Renal cortex interstitium (tissue), 11 donors: ENCODE measurements around the gene MANSC1. TPM values are rescaled to one million over a fixed set of nuclear protein-coding genes. Genes with fewer than 3 reads are reported as not detected.
A peak's percentile ranks its signal among the peaks of the same experiment; 100 is the strongest.
"Not testable (repeated sequence)": the region's sequence is repeated elsewhere in the genome, so short reads cannot be mapped to it uniquely, and the experiment has no call there.

Source experiments
- DNase-seq, 11 donors: peaks; one replicate each; pipeline ENCODE4 v3.0.0-alpha.2; 2013; ENCODE audit warnings: low read depth in 9 of 11, low spot score in 4 of 11; ENCODE audit errors: extremely low read depth in 1 of 11
- polyA plus RNA-seq, 3 donors: library from polyadenylated mRNA; unstranded; fragments of 120-200 nt; gene quantifications; one replicate each; pipeline ENCODE4 v1.2.1, GENCODE V29; 2013; ENCODE audit not compliant: insufficient read length in 3 of 3

The MANSC1 gene
- polyA plus RNA-seq, 3 donors, result 25.2 to 30.1 (median 27.6) TPM

GRCh38 chr12:12376646-12377448 lies 26.8 kb upstream of the MANSC1 start:
- peak in 8 of 11 donors; percentile 44 to 86 (median 60) for DNase-seq

GRCh38 chr12:12372946-12373722 lies 23.1 kb upstream of the MANSC1 start:
- no peak for DNase-seq

- no peak for DNase-seq
Measured at GRCh38 chr12:12367482-12367998, 17.5 kb upstream of the MANSC1 start.

- no peak for DNase-seq
Measured at GRCh38 chr12:12366701-12367481, 16.8 kb upstream of the MANSC1 start.

GRCh38 chr12:12365931-12366431 lies 15.9 kb upstream of the MANSC1 start:
- no peak for DNase-seq

- no peak for DNase-seq
Measured at GRCh38 chr12:12365446-12365802, 15.4 kb upstream of the MANSC1 start.

GRCh38 chr12:12364787-12365445 lies 14.9 kb upstream of the MANSC1 start:
- DNase-seq, result no peak

GRCh38 chr12:12358528-12358927 lies 8.5 kb upstream of the MANSC1 start:
- DNase-seq, result no peak

- DNase-seq, result peak in 2 of 11 donors; percentile 29 to 32
Measured at GRCh38 chr12:12357719-12358461, 7.8 kb upstream of the MANSC1 start.

- peak in 9 of 11 donors; percentile 86 to 94 (median 91) for DNase-seq
Measured at GRCh38 chr12:12356896-12357718, 7.1 kb upstream of the MANSC1 start, which contains the start of gene BORCS5. Gene BORCS5, plus strand, starts transcription at chr12:12357078. Its CDS starts 374 bp downstream, at chr12:12357452.

GRCh38 chr12:12356467-12356895 lies 6.4 kb upstream of the MANSC1 start:
- DNase-seq, result no peak

- no peak for DNase-seq
Measured at GRCh38 chr12:12353807-12354206, 3.8 kb upstream of the MANSC1 start.

- no peak for DNase-seq
Measured at GRCh38 chr12:12353276-12353675, 3.2 kb upstream of the MANSC1 start.

GRCh38 chr12:12351468-12352185 lies 1.6 kb upstream of the MANSC1 start:
- DNase-seq, result not testable (repeated sequence)

GRCh38 chr12:12350868-12351463 lies 924 bp upstream of the MANSC1 start:
- no peak for DNase-seq
